HG02981 (cell line): Measurements from ENCODE around the gene SLC4A8.
"Not testable (repeated sequence)": the region's sequence is repeated elsewhere in the genome, so short reads cannot be mapped to it uniquely, and the experiment has no call there.

ENCODE experiments used
- ATAC-seq: cut with Tn5 transposase; IDR thresholded peaks from one replicate; pipeline ENCODE4 v1.9.1; 2021; ENCODE audit warnings: mild to moderate bottlenecking, moderate library complexity; ENCODE audit not compliant: unreplicated experiment

The SLC4A8 gene

GRCh38 chr12:51473947-51474346 lies 49.3 kb downstream of the SLC4A8 start:
- no peak for ATAC-seq

- ATAC-seq = no peak
Measured at GRCh38 chr12:51475543-51475942, 50.9 kb downstream of the SLC4A8 start.

DNA sequence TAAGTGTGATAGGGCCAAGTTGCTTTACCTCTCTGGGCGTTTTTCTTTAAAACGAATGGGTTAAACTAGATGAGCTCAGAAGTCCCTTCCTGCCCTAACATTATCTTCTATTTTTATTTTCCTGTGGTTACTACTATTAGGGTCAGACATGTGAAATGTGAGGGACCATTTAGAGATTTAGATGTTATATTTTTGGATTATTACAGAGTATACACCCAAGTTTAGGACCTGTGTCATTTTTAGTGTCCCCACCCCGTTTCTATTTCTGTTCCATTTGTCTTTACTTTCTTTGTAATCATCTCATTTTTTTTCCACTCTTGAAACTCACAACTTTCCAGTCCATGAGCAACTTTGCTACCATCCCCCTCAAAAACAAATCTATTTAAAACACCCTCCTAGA lies 56.3 kb downstream of the SLC4A8 start:
- ATAC-seq = no peak

- ATAC-seq = no peak
Measured at GRCh38 chr12:51482929-51483697, 58.5 kb downstream of the SLC4A8 start.

DNA sequence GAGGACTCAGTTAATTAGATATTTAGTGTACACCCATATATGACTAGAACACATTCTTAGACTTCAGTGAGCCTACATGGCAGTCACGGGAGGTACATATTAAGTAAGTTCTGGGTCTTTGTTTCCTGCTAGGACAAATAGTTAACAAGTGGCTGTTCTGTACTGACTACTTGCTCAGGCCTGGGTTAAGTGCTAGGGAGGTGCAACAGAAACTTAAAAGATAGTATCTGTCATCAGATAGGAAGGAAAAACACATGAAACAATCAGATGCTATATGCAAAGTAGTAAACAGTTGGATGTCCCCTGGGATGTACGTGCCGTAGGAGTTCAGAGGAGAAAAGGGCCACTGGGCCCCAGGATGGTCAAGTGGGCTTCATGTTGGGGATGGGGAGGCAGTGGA lies 59.5 kb downstream of the SLC4A8 start:
- ATAC-seq = no peak

GRCh38 chr12:51488281-51488680 lies 63.6 kb downstream of the SLC4A8 start:
- no peak for ATAC-seq

DNA sequence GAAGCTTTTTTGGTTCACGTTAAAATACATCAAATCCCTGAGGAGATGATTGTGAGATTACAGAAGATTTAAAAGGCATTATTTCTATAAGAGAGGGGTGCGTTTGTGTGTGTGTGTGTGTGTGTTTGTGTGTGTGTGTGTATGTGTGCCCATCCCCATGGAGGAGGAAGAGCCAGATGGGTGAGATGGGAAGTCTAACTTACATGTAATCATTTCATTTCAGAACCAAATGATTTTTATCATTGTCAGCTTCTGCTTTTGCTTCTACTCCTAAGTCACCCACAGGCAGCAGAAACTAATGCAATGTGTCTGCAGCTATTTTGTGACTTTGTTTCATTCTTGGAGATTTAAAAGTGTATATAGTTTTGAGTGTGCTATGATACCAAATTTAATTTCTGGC lies 68.7 kb downstream of the SLC4A8 start:
- no peak for ATAC-seq

DNA sequence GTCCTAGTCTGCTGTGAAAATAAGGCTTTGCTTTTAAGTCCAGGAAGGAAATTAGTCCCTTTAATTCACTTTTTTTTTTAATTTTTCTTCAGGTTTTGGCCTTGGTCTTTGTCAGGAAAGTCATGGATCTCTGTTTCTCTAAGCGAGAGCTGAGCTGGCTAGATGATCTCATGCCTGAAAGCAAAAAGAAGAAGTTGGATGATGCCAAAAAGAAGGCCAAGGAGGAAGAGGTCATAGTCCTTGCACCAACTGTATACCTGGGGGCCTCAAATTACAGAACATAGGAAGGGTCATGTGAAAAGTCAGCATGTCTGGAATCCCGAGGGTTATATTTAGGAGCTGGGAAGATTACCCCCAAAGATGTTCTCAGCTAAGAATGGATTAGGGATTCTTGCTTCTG lies 72.3 kb downstream of the SLC4A8 start:
- ATAC-seq = no peak

GRCh38 chr12:51504851-51505250 lies 80.2 kb downstream of the SLC4A8 start:
- no peak for ATAC-seq

DNA sequence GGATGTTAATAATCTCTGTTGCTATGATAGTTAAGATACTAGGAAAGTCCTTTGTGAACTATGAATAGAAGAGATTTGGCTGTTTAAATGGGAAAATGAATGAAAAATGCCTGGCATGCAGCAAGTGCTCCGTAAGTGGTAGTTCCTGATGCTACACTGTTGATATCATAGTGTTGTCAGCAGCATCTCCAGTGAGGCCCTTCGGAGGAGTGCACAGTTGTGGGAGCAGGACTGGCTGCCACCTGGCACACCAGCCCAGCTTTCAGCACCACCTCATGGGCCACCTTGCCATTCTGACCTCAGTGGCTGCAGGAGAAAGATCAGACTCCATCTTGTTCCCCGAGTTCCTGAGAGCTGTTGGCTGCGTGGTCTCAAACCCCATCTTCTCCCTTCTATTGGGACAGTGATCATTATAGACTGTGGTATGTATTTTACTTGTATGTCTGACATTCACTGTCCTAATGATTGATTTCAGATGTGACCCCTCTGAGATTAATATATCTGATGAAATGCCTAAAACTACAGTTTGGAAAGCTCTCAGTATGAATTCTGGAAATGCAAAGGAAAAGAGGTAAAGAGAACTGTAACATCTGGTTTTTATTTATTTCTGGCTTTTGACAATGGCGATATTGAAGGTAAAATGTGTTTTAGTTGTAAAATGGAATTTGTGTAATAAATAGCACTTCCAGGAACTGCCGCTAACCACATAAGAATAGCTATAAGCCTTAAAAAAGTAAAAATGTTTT lies 80.9 kb downstream of the SLC4A8 start:
- no peak for ATAC-seq

- ATAC-seq = no peak
Measured at GRCh38 chr12:51507178-51507577, 82.5 kb downstream of the SLC4A8 start.

DNA sequence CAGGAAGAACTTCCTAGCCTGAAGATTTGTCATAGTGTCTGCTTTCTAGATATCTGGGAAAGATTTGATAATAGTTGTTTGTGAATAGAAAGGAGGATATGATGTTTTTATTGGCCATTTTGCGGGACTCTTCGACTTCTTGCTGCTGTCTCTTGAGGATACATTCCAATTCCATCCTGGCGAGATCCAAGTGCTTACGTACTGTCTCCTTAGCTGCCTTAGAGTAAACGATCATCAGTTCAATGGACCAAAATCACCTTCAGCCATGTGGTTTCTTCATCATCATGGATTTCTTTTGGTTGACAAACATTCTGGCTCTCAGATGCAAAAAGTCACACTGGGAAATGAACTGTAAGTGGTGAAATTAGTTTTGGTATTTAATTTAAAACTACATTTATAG lies 83.7 kb downstream of the SLC4A8 start:
- ATAC-seq = no peak

DNA sequence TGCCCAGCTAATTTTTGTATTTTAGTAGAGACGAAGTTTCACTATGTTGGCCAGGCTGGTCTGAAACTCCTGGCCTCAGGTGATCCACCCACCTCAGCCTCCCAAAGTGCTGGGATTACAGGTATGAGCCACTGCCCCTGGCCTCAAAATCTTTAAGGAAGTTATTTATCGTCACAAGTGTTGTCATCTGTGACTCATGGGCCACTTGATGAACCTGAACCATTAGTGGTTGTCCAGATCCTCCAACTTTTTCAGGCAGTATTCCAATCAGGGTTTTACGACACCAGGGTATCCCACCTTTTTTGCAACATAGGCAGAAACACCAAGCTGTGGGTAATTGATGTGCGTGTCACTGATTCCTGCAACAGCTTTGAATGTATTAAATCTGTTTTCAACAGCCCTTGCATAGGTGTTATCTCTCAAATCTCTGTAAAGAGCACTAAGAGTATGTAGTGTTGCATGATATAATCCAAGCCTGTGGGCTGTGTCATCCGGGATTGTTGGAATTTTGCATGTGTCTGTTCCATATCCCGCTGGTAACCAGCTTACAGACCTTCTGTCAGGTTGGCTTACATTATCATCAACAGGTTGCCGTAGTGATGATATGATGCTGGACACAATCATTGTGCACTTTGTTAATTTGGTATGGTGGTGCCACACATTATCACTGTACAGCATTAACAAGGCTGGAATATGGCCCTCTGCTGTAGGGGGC lies 87.1 kb downstream of the SLC4A8 start:
- no peak for ATAC-seq

- no peak for ATAC-seq
Measured at GRCh38 chr12:51512438-51512837, 87.8 kb downstream of the SLC4A8 start.

DNA sequence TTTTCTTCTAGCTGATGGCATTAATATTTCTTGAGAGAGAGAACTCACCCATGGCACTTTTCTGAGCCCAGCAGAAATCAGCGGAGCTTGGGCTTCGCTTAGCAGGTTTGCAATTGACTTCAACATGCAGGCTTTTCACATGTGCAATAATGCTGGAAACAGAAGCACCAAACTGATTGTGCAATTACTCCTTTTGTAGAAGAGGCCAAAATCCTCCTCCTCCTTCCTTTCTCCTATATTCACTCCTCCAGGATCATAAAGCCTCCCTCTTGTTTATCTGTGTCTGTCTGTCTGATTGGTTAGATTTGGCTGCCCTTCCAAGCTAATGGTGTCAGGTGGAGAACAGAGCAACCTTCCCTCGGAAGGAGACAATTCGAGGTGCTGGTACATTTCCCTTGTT lies 90.4 kb downstream of the SLC4A8 start:
- not testable (repeated sequence) for ATAC-seq

DNA sequence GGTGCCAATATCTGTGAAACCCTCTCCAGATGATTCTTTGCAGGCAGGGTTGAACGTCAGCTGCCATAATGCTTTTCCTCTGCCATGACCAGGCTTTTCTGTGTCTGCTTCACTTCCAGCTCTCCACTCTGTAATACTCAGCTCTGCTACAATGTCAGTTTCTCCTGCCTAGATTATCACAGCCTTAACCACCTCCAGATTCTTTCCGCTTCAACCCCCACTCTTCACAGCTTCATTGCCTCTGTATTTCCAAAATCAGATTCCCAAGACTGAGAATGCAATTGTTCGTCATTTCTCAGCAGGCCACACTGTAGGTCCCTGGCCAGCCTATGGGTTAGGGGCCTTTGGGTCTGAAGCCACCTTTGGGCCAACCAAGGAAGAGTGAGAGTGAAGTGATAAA lies 92.7 kb downstream of the SLC4A8 start:
- no peak for ATAC-seq

DNA sequence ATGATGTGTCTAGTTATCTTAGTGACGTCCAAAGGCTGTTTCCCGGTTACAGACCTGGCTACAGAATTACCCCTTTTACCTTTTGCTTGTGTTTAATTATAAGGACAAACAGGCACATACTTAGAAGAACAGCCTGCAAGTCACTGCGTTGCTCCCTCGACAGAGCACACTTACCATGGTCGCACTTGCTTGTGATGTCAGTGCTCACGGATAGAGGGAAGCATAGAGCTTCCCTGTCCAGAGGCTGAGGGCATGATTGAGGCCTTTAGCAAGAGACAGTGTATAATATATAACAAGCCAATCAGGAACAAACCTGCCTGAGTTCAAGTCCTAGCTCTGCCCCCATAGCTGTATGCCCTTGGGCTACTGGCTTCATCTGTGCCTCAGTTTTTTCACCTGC lies 93.2 kb downstream of the SLC4A8 start:
- no peak for ATAC-seq

DNA sequence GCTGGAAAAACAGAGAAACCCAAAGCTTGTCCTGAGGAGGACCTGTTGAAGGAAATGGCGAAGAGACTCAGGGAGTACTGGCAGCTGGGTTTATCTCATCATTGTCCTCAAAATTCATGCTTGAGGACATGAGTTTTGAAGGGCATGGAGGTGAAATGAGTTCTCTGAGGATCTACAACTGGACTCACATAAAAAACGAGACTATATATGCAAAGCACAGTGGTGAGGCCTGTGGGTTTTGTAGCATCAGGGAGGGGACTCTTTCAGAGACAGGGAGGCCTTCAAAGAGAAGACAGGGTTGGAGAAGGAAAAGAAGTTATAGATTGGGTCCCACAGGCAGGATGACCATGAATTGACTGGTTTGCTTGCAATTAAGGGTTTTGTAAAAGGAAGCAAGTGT lies 95.1 kb downstream of the SLC4A8 start:
- no peak for ATAC-seq

GRCh38 chr12:51520576-51521325 lies 96.1 kb downstream of the SLC4A8 start:
- ATAC-seq = no peak

GRCh38 chr12:51521554-51522276 lies 97.1 kb downstream of the SLC4A8 start:
- ATAC-seq = no peak
